Uterus (tissue), 4 donors: ENCODE results near the gene DAD1. TPM values are rescaled to one million over a fixed set of nuclear protein-coding genes. Genes with fewer than 3 reads are reported as not detected.

Experiments used
- DNase-seq, 2 donors: peaks; one replicate each; pipeline ENCODE4 v3.0.0-alpha.2; 2019 to 2020
- H3K27ac ChIP-seq, 2 donors: fragments of 200-600 bp; sonication (generic); 1 replicate in 1 of 2; 2 replicates in 1 of 2; pipeline ENCODE4 v1.5.1; 2016 to 2018
- H3K27me3 ChIP-seq, 2 donors: fragments of 200-600 bp; sonication (generic); one replicate each; pipeline ENCODE4 v1.5.1; 2018 to 2019; ENCODE audit warnings: control low read depth in 1 of 2
- H3K36me3 ChIP-seq, 2 donors: fragments of 200-600 bp; sonication (generic); one replicate each; pipeline ENCODE4 v1.5.1; 2019; ENCODE audit warnings: control low read depth in 1 of 2
- H3K4me1 ChIP-seq, 2 donors: fragments of 200-600 bp; sonication (generic); one replicate each; pipeline ENCODE4 v1.5.1; 2018 to 2019; ENCODE audit warnings: control low read depth in 1 of 2
- H3K4me3 ChIP-seq, 2 donors: fragments of 200-600 bp; sonication (generic); 1 replicate in 1 of 2; 2 replicates in 1 of 2; pipeline ENCODE4 v1.5.1; 2018 to 2019; ENCODE audit warnings: mild to moderate bottlenecking in 1 of 2
- H3K9me3 ChIP-seq, 2 donors: fragments of 200-600 bp; sonication (generic); one replicate each; pipeline ENCODE4 v1.5.1; 2019; ENCODE audit warnings: control low read depth in 1 of 2
- CTCF ChIP-seq, 4 experiments: fragments of 200-600 bp in 2 of 4; fragments of 450-650 bp in 2 of 4; sonication (generic) in 2 of 4; IDR thresholded peaks; one replicate each; pipeline ENCODE4 v1.5.1; 2016 to 2019; ENCODE audit warnings: antibody characterized with exemption in 4 of 4, mild to moderate bottlenecking in 2 of 4, moderate library complexity in 1 of 4
- POLR2A ChIP-seq, 2 donors: fragments of 450-650 bp; IDR thresholded peaks; one replicate each; pipeline ENCODE4 v1.6.1; 2016; ENCODE audit warnings: antibody characterized with exemption in 2 of 2, mild to moderate bottlenecking in 1 of 2, moderate library complexity in 1 of 2
- intact Hi-C: fragments of 100-400 bp; cut with DNase I; formaldehyde crosslinking; loops from one replicate; pipeline ENCODE4 v1.15.1; 2023; ENCODE audit warnings: low total_unique reads
- total RNA-seq, 4 donors: library from RNA; depleted of rRNA in 3 of 4; stranded (reverse); fragments of >200 nt in 3 of 4; gene quantifications; one replicate each; pipeline versions ENCODE4 v1.1.0 to v1.2.4, GENCODE V29; 2014 to 2023
- donor health status: DM: yes; HTN: yes; CAD: no.

The DAD1 gene
- total RNA-seq, 4 donors from 2014 or later = 92.2 to 375 (median 207) TPM

GRCh38 chr14:22533057-22533704 lies 55.8 kb downstream of the DAD1 start:
- no peak overlapping the region for H3K4me3 ChIP-seq
- no peaks in the 10 kb centered on the region for H3K9me3 ChIP-seq
- TF ChIP-seq CTCF (IDR thresholded peaks at IDR 0.05) (no peak), POLR2A (IDR thresholded peaks at IDR 0.05) (no peak)
- no peak for DNase-seq
- no peaks in the 10 kb centered on the region for H3K36me3 ChIP-seq
- intact Hi-C loops = no loop called here
- H3K27ac ChIP-seq = no peak overlapping the region
- H3K27me3 ChIP-seq = no peaks in the 10 kb centered on the region
- H3K4me1 ChIP-seq = peaks cover 0 to 12% of the 10 kb centered on the region in 2 donors

GRCh38 chr14:22532345-22533056 lies 56.5 kb downstream of the DAD1 start:
- no peaks in the 10 kb centered on the region for H3K27me3 ChIP-seq
- H3K9me3 ChIP-seq = no peaks in the 10 kb centered on the region
- peaks cover 0 to 10% of the 10 kb centered on the region in 2 donors for H3K4me1 ChIP-seq
- intact Hi-C loops = no loop called here
- no peak overlapping the region for H3K27ac ChIP-seq
- no peaks in the 10 kb centered on the region for H3K36me3 ChIP-seq
- no peak overlapping the region for H3K4me3 ChIP-seq
- no peak for DNase-seq
- TF ChIP-seq CTCF (IDR thresholded peaks at IDR 0.05) = no peak

- intact Hi-C loops = no loop called here
- Histone ChIP-seq H3K4me3 (no peak overlapping the region), H3K27me3 (no peaks in the 10 kb centered on the region), H3K36me3 (no peaks in the 10 kb centered on the region), H3K27ac (no peak overlapping the region), H3K4me1 (peaks cover 0 to 5% of the 10 kb centered on the region in 2 donors), H3K9me3 (no peaks in the 10 kb centered on the region)
- TF ChIP-seq POLR2A (IDR thresholded peaks at IDR 0.05) = no peak
- no peak for TF ChIP-seq CTCF (IDR thresholded peaks at IDR 0.05)
- DNase-seq = no peak
Observed at GRCh38 chr14:22531451-22532344, 57.3 kb downstream of the DAD1 start.

GRCh38 chr14:22530127-22530526 lies 58.9 kb downstream of the DAD1 start:
- intact Hi-C loops = no loop called here
- no peaks in the 10 kb centered on the region for H3K27me3 ChIP-seq
- H3K27ac ChIP-seq = no peak overlapping the region
- no peaks in the 10 kb centered on the region for H3K9me3 ChIP-seq
- peaks cover 0 to 5% of the 10 kb centered on the region in 2 donors for H3K4me1 ChIP-seq
- H3K36me3 ChIP-seq = no peaks in the 10 kb centered on the region
- TF ChIP-seq CTCF (IDR thresholded peaks at IDR 0.05) (no peak), POLR2A (IDR thresholded peaks at IDR 0.05) (no peak)
- no peak for DNase-seq
- H3K4me3 ChIP-seq = no peak overlapping the region
